Activated T-cell treated with anti-CD3 and anti-CD28 coated beads, Interleukin-2, amount 50 U/mL, for 24 hours (primary cell): ENCODE measurements around the gene ARRDC5.
"Not testable (repeated sequence)": the region's sequence is repeated elsewhere in the genome, so short reads cannot be mapped to it uniquely, and the experiment has no call there.

Source experiments
- DNase-seq: peaks from one replicate; pipeline ENCODE4 v3.0.0-alpha.2; 2020
- H3K27ac Mint-ChIP-seq: 2 replicates; pipeline ENCODE4 v1.8.0; 2020; ENCODE audit warnings: mild to moderate bottlenecking, mixed read lengths
- H3K27me3 Mint-ChIP-seq: 2 replicates; pipeline ENCODE4 v1.8.0; 2020; ENCODE audit warnings: mixed read lengths
- H3K36me3 Mint-ChIP-seq: 2 replicates; pipeline ENCODE4 v1.8.0; 2020; ENCODE audit warnings: low read depth, mixed read lengths
- H3K4me1 Mint-ChIP-seq: 2 replicates; pipeline ENCODE4 v1.8.0; 2020; ENCODE audit warnings: low read depth, mixed read lengths
- H3K4me3 Mint-ChIP-seq: 2 replicates; pipeline ENCODE4 v1.8.0; 2020; ENCODE audit warnings: mild to moderate bottlenecking, moderate library complexity, mixed read lengths
- H3K9me3 Mint-ChIP-seq: 2 replicates; pipeline ENCODE4 v1.8.0; 2020; ENCODE audit warnings: mixed read lengths

The ARRDC5 gene

DNA sequence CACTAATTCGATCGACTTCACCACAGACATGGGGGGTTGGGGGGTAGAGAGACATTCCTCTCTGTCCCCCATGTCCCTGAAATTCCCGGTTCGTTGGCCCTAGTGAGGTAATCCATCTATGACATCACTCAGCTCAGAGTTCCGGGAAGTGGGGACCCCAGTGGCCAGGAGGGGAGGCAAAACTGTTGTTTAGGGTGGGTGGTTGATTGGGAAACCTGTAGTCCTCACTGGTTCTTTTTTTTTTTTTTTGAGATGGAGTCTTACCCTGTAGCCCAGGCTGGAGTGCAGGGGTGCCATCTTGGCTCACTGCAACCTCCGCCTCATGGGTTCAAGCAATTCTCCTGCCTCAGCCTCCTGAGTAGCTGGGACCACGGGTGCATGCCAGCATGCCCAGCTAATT, at the start of gene ARRDC5:
Gene ARRDC5, minus strand, starts transcription at position 101 of the 400 bp plus-strand sequence. Its CDS starts 71 bp downstream, at position 30.
- Mint-ChIP-seq H3K4me3 (no peak within 1 kb of the TSS), H3K9me3 (no peaks in the 10 kb centered on the region), H3K36me3 (no peaks in the 10 kb centered on the region), H3K27me3 (no peaks in the 10 kb centered on the region), H3K4me1 (peaks cover 5% of the 10 kb centered on the region), H3K27ac (peak within 1 kb of the TSS; percentile 37)
- DNase-seq, result no peak

- Mint-ChIP-seq H3K4me3 (no peak overlapping the region), H3K27me3 (no peaks in the 10 kb centered on the region), H3K27ac (no peak overlapping the region), H3K9me3 (no peaks in the 10 kb centered on the region), H3K36me3 (peaks cover 93% of the 10 kb centered on the region), H3K4me1 (no peaks in the 10 kb centered on the region)
- no peak for DNase-seq
Measured at GRCh38 chr19:4951656-4952055, 49.0 kb upstream of the ARRDC5 start.

GRCh38 chr19:4950650-4951049, 48.0 kb upstream of the ARRDC5 start:
- not testable (repeated sequence) for H3K27me3 Mint-ChIP-seq, H3K4me1 Mint-ChIP-seq, H3K4me3 Mint-ChIP-seq, H3K27ac Mint-ChIP-seq, DNase-seq, H3K9me3 Mint-ChIP-seq
- peaks cover 93% of the 10 kb centered on the region for H3K36me3 Mint-ChIP-seq

DNA sequence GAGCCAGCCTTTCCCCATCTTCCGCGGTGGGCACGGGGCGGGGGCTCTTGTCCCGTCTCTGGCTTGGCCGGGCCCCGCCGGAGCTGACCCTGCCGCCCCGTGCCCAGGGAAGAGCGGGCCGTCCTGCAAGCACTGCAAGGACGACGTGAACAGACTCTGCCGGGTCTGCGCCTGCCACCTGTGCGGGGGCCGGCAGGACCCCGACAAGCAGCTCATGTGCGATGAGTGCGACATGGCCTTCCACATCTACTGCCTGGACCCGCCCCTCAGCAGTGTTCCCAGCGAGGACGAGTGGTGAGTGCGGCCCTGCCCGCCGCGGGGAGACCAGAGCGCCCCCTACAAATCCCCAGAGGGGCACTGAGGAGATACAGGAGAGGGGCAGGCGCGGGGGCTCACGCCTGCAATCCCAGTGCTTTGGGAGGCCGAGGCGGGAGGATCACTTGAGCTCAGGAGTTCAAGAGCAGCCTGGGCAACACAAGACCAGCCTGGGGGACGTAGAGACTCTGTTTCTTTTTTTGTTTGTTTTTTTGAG, 39.0 kb upstream of the ARRDC5 start:
- DNase-seq, H3K27me3 Mint-ChIP-seq, H3K4me1 Mint-ChIP-seq, H3K27ac Mint-ChIP-seq, H3K4me3 Mint-ChIP-seq, H3K9me3 Mint-ChIP-seq: not testable (repeated sequence)
- H3K36me3 Mint-ChIP-seq, result peaks cover 94% of the 10 kb centered on the region

- Mint-ChIP-seq H3K9me3 (no peaks in the 10 kb centered on the region), H3K36me3 (peaks cover 94% of the 10 kb centered on the region), H3K27me3 (no peaks in the 10 kb centered on the region), H3K27ac (no peak overlapping the region), H3K4me1 (no peaks in the 10 kb centered on the region), H3K4me3 (no peak overlapping the region)
- DNase-seq, result no peak
Measured at GRCh38 chr19:4939466-4939865, 36.8 kb upstream of the ARRDC5 start.

GRCh38 chr19:4938461-4938860, 35.8 kb upstream of the ARRDC5 start:
- not testable (repeated sequence) for H3K9me3 Mint-ChIP-seq, DNase-seq, H3K27me3 Mint-ChIP-seq, H3K4me3 Mint-ChIP-seq, H3K27ac Mint-ChIP-seq, H3K4me1 Mint-ChIP-seq
- peaks cover 92% of the 10 kb centered on the region for H3K36me3 Mint-ChIP-seq

DNA sequence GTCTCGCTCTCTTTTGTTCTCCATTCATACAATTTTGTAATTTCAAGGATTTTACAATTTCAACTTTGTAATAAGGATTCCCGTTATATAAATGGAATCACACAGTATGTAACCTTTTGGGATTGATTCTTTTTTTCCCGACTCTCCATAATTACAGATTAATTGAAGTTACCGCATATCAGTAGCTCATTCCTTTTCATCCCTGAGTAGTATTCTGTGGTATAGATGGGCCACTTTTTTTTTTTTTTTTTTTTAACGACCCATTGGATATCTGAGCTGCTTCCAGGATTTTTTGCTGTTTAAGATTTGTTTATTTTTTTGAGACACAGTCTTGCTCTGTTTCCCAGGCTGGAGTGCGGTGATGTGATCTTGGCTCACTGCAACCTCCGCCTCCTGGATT, 34.4 kb upstream of the ARRDC5 start:
- DNase-seq, result no peak
- Mint-ChIP-seq H3K36me3 (peaks cover 92% of the 10 kb centered on the region), H3K4me3 (no peak overlapping the region), H3K9me3 (no peaks in the 10 kb centered on the region), H3K27ac (no peak overlapping the region), H3K4me1 (no peaks in the 10 kb centered on the region), H3K27me3 (no peaks in the 10 kb centered on the region)

DNA sequence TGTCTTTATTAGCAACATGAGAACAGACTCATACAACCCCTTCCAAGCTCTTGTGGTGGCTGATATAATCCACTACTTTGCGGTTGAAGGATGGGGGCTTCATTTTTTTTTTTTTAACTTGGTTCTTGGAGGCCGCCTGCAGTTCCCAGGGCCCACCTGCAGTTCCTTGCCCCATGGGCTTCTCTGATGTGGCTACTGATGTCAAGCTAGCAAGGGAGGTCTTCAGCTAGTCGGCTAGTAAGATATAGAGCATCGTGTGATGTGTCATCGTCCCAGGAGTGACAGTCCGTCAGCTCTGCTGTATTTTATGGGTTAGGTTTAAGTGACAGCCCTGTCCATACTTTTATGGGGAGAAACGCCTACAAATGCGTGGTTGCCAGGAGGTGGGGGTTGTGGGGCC, 32.7 kb upstream of the ARRDC5 start:
- Mint-ChIP-seq H3K27ac (no peak overlapping the region), H3K4me1 (no peaks in the 10 kb centered on the region), H3K9me3 (no peaks in the 10 kb centered on the region), H3K4me3 (no peak overlapping the region), H3K27me3 (no peaks in the 10 kb centered on the region), H3K36me3 (peaks cover 91% of the 10 kb centered on the region)
- no peak for DNase-seq

DNA sequence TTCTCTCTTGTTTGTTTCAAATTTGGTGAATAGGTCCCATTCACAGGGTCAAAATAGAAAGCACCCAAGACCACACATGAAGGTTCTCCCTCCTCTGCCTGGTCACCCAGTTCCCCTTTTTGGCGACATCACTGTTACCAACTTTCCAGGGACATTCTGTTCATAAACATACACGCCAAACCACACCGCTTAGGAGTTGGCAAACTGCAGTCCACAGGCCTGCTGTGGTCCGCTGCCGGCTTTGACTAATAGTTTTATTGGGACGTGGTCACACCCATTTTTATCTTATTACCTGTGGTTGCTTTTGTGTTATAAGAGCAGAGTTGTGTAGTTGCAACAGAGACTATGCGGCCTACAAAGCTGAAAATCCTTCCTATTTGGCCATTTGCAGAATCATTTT, 30.8 kb upstream of the ARRDC5 start:
- no peaks in the 10 kb centered on the region for H3K9me3 Mint-ChIP-seq
- H3K27me3 Mint-ChIP-seq, result no peaks in the 10 kb centered on the region
- no peak overlapping the region for H3K4me3 Mint-ChIP-seq
- no peak overlapping the region for H3K27ac Mint-ChIP-seq
- no peak for DNase-seq
- H3K36me3 Mint-ChIP-seq, result peaks cover 96% of the 10 kb centered on the region
- H3K4me1 Mint-ChIP-seq, result no peaks in the 10 kb centered on the region

GRCh38 chr19:4932711-4933110, 30.0 kb upstream of the ARRDC5 start:
- Mint-ChIP-seq H3K27ac (no peak overlapping the region), H3K27me3 (no peaks in the 10 kb centered on the region), H3K4me3 (no peak overlapping the region), H3K9me3 (no peaks in the 10 kb centered on the region), H3K4me1 (no peaks in the 10 kb centered on the region), H3K36me3 (peaks cover 96% of the 10 kb centered on the region)
- no peak for DNase-seq

- H3K4me3 Mint-ChIP-seq, result no peak overlapping the region
- no peaks in the 10 kb centered on the region for H3K27me3 Mint-ChIP-seq
- H3K4me1 Mint-ChIP-seq, result peaks cover 3% of the 10 kb centered on the region
- H3K36me3 Mint-ChIP-seq, result peaks cover 93% of the 10 kb centered on the region
- no peak overlapping the region for H3K27ac Mint-ChIP-seq
- no peaks in the 10 kb centered on the region for H3K9me3 Mint-ChIP-seq
- DNase-seq, result no peak
Measured at GRCh38 chr19:4930664-4931063, 28.0 kb upstream of the ARRDC5 start.

- H3K27ac Mint-ChIP-seq, result no peak overlapping the region
Measured at GRCh38 chr19:4929186-4929585, 26.5 kb upstream of the ARRDC5 start.

DNA sequence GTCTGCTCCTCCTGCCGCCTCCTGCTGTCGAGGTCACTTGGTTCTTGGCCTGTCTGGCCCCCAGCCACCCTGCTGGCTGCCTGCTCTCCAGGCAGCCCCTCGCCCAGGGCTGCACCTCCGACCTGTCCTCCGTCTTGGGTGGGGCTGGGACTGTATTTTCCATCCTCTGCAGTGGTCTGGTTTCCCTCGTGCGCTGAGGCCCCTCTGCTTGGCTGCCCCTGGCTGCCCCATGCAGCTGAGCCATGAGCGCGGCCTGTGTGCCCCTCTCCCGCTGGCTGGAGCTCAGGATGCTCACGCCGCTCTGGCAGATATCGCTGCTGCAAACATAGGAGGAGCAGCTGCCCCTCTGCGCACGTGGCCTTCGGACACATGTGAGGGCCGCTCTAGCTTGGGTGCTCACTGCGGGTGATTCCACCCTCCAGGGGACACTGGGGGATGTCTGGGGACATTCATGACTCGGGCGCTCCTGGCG, 20.6 kb upstream of the ARRDC5 start:
- peaks cover 9% of the 10 kb centered on the region for H3K4me1 Mint-ChIP-seq
- no peaks in the 10 kb centered on the region for H3K9me3 Mint-ChIP-seq
- peaks cover 86% of the 10 kb centered on the region for H3K36me3 Mint-ChIP-seq
- no peaks in the 10 kb centered on the region for H3K27me3 Mint-ChIP-seq
- H3K27ac Mint-ChIP-seq, result no peak overlapping the region
- H3K4me3 Mint-ChIP-seq, result no peak overlapping the region
- DNase-seq, result no peak

More at GRCh38 chr19:4929186-4929585, 26.5 kb upstream of the ARRDC5 start:
- H3K9me3 Mint-ChIP-seq, result no peaks in the 10 kb centered on the region
- H3K4me1 Mint-ChIP-seq, result peaks cover 6% of the 10 kb centered on the region
- peaks cover 89% of the 10 kb centered on the region for H3K36me3 Mint-ChIP-seq
- DNase-seq, result no peak
- H3K27me3 Mint-ChIP-seq, result no peaks in the 10 kb centered on the region
- H3K4me3 Mint-ChIP-seq, result no peak overlapping the region

DNA sequence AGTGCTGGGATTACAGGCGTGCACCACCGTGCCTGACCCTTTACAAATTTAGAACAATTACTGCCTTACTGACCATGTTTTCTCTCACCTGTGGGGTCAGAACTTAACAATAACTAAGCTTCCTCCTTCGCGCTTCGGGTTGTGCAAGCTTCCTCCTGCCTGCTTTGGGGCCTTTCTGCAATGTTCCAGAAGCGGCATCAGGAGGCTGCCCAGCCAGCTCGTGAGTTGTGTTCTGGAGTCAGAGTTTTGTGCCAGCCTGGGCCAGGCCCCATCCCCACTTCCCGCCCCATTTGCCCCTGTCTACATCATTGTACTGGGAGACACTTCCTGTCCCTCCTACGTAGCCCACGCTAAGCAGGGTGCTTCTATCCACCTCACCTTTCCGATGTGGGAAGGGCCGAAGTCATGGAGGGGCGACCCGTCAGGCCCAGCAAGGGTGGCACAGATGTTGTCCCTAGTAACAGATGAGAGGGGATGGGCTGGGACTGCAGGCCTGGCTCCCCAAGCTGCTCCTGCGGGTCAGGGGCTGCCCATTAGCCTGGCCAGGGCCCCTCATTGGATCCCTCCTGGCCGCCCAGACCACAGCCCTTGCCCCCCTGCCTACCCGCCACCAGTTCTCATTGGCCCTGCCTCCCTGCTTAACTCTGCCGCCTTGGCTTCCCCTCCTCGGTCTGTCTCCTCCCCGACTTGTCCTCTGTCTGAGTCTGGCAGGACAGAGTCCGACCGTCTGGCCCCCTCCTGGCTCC, 20.0 kb upstream of the ARRDC5 start:
- H3K4me3 Mint-ChIP-seq, result no peak overlapping the region

DNA sequence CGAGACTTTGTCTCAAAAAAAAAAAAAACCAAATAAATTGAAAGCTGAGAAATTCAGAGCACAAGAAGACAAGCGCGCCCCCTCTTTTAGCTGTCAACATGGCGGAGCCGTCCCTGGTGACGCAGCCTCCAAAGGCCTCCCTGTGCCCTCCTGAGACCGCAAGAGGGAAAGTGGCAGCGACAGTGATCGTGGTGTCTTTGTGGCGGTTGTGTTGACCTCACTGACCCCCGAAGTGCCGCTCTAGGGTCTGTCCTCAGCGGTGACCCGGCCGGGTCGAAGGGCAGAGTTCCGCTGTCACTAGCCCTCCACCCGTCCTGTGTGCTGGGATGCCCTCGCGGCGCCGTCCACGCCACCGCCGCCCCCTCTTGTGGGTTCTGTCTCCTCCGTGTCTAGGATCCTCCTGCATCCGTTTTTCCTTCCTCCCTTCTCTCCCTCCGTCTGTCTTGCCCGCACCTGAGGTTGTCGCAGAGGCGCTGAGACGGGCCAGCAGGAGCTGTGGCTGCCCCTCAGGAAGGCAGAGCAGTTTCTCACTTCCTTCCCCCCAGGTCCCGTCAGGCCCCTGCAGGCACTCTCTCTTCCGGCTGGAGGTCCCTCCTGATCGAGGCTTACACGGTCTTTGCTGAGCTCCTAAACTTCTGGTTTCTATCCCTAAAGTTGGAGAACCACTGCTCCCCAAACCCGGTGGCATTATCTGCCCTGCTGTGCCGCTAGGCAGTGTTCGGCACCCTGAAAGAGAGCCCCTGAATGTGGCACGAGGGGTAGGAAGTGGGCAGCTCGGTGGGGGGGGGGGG, 13.8 kb upstream of the ARRDC5 start:
- DNase-seq, result peak; percentile 64

More for the DNA sequence above, 20.0 kb upstream of the ARRDC5 start:
- Mint-ChIP-seq H3K4me1 (peaks cover 10% of the 10 kb centered on the region), H3K36me3 (peaks cover 86% of the 10 kb centered on the region), H3K27ac (no peak overlapping the region), H3K9me3 (no peaks in the 10 kb centered on the region), H3K27me3 (no peaks in the 10 kb centered on the region)
- no peak for DNase-seq

More for the DNA sequence above, 13.8 kb upstream of the ARRDC5 start:
- H3K9me3 Mint-ChIP-seq, result no peaks in the 10 kb centered on the region
- H3K4me1 Mint-ChIP-seq, result peaks cover 59% of the 10 kb centered on the region
- peak overlapping the region; percentile 89 for H3K4me3 Mint-ChIP-seq
- H3K27ac Mint-ChIP-seq, result peak overlapping the region; percentile 94
- no peaks in the 10 kb centered on the region for H3K27me3 Mint-ChIP-seq
- peaks cover 92% of the 10 kb centered on the region for H3K36me3 Mint-ChIP-seq
